ENCODE data around the gene PSME3IP1.

The PSME3IP1 gene

GRCh38 chr16:57147381-57148221 is 38.2 kb downstream of the PSME3IP1 start:
- FAIRE-seq (peak; percentile 27), DNase-seq (ENCODE audit: insufficient read length) (no peak)
- no peak for TF ChIP-seq POLR2AphosphoS5 (IDR thresholded peaks at IDR 0.05; ENCODE audit: low read depth, low read length)
- no peak for TF ChIP-seq POLR2A (IDR thresholded peaks at IDR 0.05; ENCODE audit: low read depth, low read length)
- no peak for TF ChIP-seq TAF1 (IDR thresholded peaks at IDR 0.05; ENCODE audit: borderline replicate concordance, low read depth, low read length)

GRCh38 chr16:57146735-57147134 is 39.1 kb downstream of the PSME3IP1 start:
- FAIRE-seq = no peak
- TF ChIP-seq TAF1 (IDR thresholded peaks at IDR 0.05; ENCODE audit: borderline replicate concordance, low read depth, low read length) (no peak), POLR2A (IDR thresholded peaks at IDR 0.05; ENCODE audit: low read depth, low read length) (no peak), POLR2AphosphoS5 (IDR thresholded peaks at IDR 0.05; ENCODE audit: low read depth, low read length) (no peak)
- no peak for DNase-seq (ENCODE audit: insufficient read length)

GRCh38 chr16:57146040-57146647 is 39.7 kb downstream of the PSME3IP1 start:
- TF ChIP-seq POLR2A (IDR thresholded peaks at IDR 0.05; ENCODE audit: low read depth, low read length) = no peak
- no peak for TF ChIP-seq TAF1 (IDR thresholded peaks at IDR 0.05; ENCODE audit: borderline replicate concordance, low read depth, low read length)
- TF ChIP-seq POLR2AphosphoS5 (IDR thresholded peaks at IDR 0.05; ENCODE audit: low read depth, low read length) = no peak
- no peak for FAIRE-seq
- no peak for DNase-seq (ENCODE audit: insufficient read length)

GRCh38 chr16:57145046-57146021 is 40.5 kb downstream of the PSME3IP1 start:
- TF ChIP-seq POLR2A (IDR thresholded peaks at IDR 0.05; ENCODE audit: low read depth, low read length) (no peak), POLR2AphosphoS5 (IDR thresholded peaks at IDR 0.05; ENCODE audit: low read depth, low read length) (no peak), TAF1 (IDR thresholded peaks at IDR 0.05; ENCODE audit: borderline replicate concordance, low read depth, low read length) (no peak)
- DNase-seq (ENCODE audit: insufficient read length) (no peak), FAIRE-seq (no peak)

- TF ChIP-seq POLR2A (IDR thresholded peaks at IDR 0.05; ENCODE audit: low read depth, low read length) (no peak), POLR2AphosphoS5 (IDR thresholded peaks at IDR 0.05; ENCODE audit: low read depth, low read length) (no peak), TAF1 (IDR thresholded peaks at IDR 0.05; ENCODE audit: borderline replicate concordance, low read depth, low read length) (no peak)
- no peak for FAIRE-seq
- no peak for DNase-seq (ENCODE audit: insufficient read length)
Measured at GRCh38 chr16:57144027-57144426, 41.8 kb downstream of the PSME3IP1 start.

- FAIRE-seq = no peak
- no peak for DNase-seq (ENCODE audit: insufficient read length)
- no peak for TF ChIP-seq POLR2AphosphoS5 (IDR thresholded peaks at IDR 0.05; ENCODE audit: low read depth, low read length)
- no peak for TF ChIP-seq TAF1 (IDR thresholded peaks at IDR 0.05; ENCODE audit: borderline replicate concordance, low read depth, low read length)
- no peak for TF ChIP-seq POLR2A (IDR thresholded peaks at IDR 0.05; ENCODE audit: low read depth, low read length)
Measured at GRCh38 chr16:57143149-57143921, 42.5 kb downstream of the PSME3IP1 start.

- FAIRE-seq = peak; percentile 91
- TF ChIP-seq POLR2A (IDR thresholded peaks at IDR 0.05; ENCODE audit: low read depth, low read length) (no peak), TAF1 (IDR thresholded peaks at IDR 0.05; ENCODE audit: borderline replicate concordance, low read depth, low read length) (no peak), POLR2AphosphoS5 (IDR thresholded peaks at IDR 0.05; ENCODE audit: low read depth, low read length) (no peak)
Measured at GRCh38 chr16:57141822-57142631, 43.8 kb downstream of the PSME3IP1 start.

GRCh38 chr16:57140931-57141668 is 44.7 kb downstream of the PSME3IP1 start:
- FAIRE-seq = no peak
- TF ChIP-seq POLR2A (IDR thresholded peaks at IDR 0.05; ENCODE audit: low read depth, low read length) (no peak), TAF1 (IDR thresholded peaks at IDR 0.05; ENCODE audit: borderline replicate concordance, low read depth, low read length) (no peak), POLR2AphosphoS5 (IDR thresholded peaks at IDR 0.05; ENCODE audit: low read depth, low read length) (no peak)
- DNase-seq (ENCODE audit: insufficient read length) = no peak

More at GRCh38 chr16:57141822-57142631, 43.8 kb downstream of the PSME3IP1 start:
- DNase-seq (ENCODE audit: insufficient read length) = peak; percentile 56

- no peak for DNase-seq (ENCODE audit: insufficient read length)
- no peak for FAIRE-seq
- no peak for TF ChIP-seq TAF1 (IDR thresholded peaks at IDR 0.05; ENCODE audit: borderline replicate concordance, low read depth, low read length)
Measured at GRCh38 chr16:57138281-57138935, 47.4 kb downstream of the PSME3IP1 start.

All from GM12892 (cell line).